A673 (cell line): ENCODE results near the gene FKBP5.

Experiments
- EZH2 ChIP-seq: fragments of 200-600 bp; sonication (generic); IDR thresholded peaks from 2 replicates; pipeline ENCODE4 v1.6.1; 2017; ENCODE audit warnings: borderline replicate concordance, low read depth, mild to moderate bottlenecking, mixed read lengths, antibody characterized with exemption, low read length; ENCODE audit not compliant: poor library complexity, severe bottlenecking
- TF ChIP-seq, protein P1 (sequence below): fragments of 300-800, 200-600 bp; sonication (generic); conservative IDR thresholded peaks from 2 replicates; pipeline ENCODE4 v1.5.1; 2017; ENCODE audit warnings: low read depth, mild to moderate bottlenecking, antibody characterized with exemption, low read length, moderate library complexity, mixed read lengths

- TF ChIP-seq, protein P1, sequence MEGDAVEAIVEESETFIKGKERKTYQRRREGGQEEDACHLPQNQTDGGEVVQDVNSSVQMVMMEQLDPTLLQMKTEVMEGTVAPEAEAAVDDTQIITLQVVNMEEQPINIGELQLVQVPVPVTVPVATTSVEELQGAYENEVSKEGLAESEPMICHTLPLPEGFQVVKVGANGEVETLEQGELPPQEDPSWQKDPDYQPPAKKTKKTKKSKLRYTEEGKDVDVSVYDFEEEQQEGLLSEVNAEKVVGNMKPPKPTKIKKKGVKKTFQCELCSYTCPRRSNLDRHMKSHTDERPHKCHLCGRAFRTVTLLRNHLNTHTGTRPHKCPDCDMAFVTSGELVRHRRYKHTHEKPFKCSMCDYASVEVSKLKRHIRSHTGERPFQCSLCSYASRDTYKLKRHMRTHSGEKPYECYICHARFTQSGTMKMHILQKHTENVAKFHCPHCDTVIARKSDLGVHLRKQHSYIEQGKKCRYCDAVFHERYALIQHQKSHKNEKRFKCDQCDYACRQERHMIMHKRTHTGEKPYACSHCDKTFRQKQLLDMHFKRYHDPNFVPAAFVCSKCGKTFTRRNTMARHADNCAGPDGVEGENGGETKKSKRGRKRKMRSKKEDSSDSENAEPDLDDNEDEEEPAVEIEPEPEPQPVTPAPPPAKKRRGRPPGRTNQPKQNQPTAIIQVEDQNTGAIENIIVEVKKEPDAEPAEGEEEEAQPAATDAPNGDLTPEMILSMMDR: no peak
- no peak for TF ChIP-seq EZH2
Observed at GRCh38 chr6:35688605-35689322, at the start of gene FKBP5.
